ENCODE data around the gene GRIK5.

The GRIK5 gene

DNA sequence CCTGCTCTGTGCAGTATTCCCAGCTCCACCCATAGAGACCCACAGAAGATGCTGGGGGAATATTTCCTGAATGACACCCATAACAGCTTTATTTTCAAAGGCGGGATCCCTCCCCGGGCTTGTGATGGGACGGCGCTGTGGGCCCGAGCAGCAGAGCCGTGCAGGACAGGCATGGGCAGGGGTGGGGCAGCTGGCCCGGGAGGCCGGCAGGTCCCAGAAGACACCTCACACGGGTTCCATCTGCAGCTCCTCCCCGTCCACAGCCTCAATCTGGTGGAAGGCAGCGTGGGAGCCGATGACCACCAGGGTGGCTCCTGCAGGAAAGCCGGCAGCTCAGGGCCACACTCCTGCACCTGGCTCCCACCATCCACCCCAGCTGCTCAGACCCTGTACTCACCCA is 113.4 kb downstream of the GRIK5 start:
- DNase-seq (ENCODE audit: low spot score), result no peak

DNA sequence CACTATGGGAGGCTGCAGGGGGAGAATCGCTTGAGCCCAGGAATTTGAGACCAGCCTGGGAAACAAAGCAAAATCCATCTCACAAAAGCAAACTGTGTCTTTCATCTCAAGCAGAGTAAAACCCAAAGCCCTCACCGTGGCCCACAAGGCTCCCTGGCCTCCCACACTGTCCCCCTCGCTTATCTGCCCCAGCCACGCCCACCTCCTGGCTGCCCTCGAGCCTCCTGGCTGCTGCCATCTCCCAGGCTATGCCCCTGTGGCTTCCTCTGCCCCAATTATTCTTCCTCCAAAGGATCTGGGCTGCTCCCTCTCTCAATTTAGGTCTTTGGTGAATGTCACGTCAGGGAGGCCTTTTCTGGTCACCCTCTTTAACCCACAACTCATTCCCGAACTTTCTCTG is 114.5 kb downstream of the GRIK5 start:
- no peak for DNase-seq (ENCODE audit: low spot score)

DNA sequence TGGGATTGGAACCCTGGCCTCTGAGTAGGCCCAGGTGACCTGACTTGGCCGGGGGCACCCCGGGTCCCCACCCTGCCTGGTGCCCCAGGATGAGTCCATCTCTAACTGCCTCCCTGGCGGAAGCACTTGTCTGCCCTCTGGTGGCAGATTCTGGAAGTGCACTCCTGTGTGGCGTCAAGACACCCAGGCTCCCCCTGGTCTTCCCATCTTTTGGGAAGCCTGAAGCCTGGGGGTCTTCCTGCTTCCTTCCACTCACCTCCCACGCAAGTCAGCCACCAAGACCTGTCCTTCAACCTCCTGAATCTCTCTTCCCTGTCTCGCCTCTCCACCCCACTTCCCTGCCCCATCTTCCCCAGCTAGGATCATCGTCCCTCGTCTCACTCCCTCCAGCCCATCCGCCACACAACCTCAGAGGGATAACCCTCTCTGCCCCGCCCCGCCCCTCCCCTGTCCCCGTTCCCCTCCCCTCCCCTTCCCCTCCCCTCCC is 118.3 kb downstream of the GRIK5 start:
- peak; percentile 97 for DNase-seq (ENCODE audit: low spot score)

All from HuH-7 (cell line).